GM19463 (cell line): ENCODE results near the gene KLHL36.
A peak's percentile ranks its signal among the peaks of the same experiment; 100 is the strongest.
"Not testable (repeated sequence)": the region's sequence is repeated elsewhere in the genome, so short reads cannot be mapped to it uniquely, and the experiment has no call there.

Experiments used
- ATAC-seq: cut with Tn5 transposase; IDR thresholded peaks from one replicate; pipeline ENCODE4 v1.9.1; 2021; ENCODE audit warnings: mild to moderate bottlenecking, moderate library complexity; ENCODE audit not compliant: unreplicated experiment

KLHL36 gene

DNA sequence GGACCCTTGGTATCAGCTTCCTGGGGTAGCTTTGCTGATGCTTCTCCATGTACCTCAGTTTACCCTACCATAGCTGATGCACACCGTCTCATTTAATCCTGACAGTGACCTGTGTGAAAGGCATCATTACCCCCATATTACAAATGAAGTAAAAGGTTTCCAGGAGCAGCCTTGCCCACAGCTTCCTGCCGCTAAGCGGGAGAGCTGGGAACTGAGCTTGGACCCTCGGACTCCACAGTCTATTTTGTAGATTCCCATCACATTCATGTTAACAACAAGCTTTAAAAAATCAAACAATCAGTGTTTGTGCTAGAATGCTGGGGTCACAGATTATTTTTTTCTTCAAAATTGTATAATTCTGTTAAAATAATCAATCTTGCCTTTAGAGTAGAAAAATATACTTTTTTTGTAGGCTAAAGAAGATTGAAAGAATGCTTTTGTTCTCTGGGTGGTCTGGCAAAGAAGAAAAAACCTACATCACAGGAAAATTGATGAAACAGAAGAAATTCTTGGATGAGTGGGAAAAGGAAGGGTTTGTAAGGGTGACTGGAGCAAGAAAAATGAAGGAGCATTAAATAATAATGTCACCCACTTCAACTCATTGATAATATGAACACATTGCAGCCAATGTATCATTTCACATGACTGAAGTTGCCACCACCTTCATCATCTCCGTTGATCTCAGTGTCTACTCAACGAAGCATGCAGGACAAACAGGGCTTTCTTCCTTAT lies 41.9 kb downstream of the KLHL36 start:
- ATAC-seq = no peak

GRCh38 chr16:84692451-84693214 lies 44.3 kb downstream of the KLHL36 start:
- no peak for ATAC-seq

GRCh38 chr16:84693869-84694268 lies 45.6 kb downstream of the KLHL36 start:
- ATAC-seq = not testable (repeated sequence)

GRCh38 chr16:84694980-84695379 lies 46.7 kb downstream of the KLHL36 start:
- no peak for ATAC-seq

- ATAC-seq = no peak
Observed at GRCh38 chr16:84699147-84699711, 50.9 kb downstream of the KLHL36 start.

DNA sequence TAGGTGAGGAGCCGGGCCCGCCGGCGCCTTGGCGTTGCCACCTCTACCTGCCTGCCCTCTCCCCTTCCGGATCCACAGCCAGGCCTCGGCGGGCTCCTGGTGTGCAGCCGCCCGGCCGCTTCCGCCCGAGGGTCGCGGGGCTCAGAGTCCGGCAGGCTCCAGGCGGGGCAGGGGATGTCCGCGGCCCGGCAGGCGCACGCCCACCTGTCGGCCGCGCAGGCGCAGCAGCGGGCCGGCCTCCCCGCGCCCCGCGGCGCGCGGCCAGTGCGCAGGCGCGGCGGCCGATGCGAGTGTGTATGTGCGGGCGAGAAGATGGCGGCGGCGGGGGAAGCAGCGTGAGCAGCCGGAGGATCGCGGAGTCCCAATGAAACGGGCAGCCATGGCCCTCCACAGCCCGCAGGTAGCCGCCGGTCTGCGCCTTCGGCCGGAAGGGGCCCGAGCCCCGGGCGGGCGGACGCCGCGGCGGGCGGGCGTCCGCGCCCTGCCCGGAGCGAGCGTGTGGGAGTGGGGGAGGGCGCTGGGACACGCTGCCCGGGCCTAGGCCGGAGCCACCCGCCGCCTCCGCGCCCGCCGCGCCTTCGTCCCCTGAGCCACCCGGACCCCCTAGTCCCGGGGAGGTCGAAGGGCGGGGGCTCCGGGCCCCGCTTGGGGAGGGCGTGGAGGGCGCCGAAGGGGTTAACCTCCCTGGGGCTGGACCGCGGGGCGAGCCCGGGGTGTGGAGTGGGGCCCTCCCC lies 51.6 kb downstream of the KLHL36 start, which contains the start of gene USP10:
TSS of gene USP10 (plus strand) at position 289 of the 734 bp plus-strand sequence. CDS start at position 380, 91 bp downstream.
- peak; percentile 82 for ATAC-seq

- peak; percentile 13 for ATAC-seq
Observed at GRCh38 chr16:84700446-84701300, 52.4 kb downstream of the KLHL36 start.

GRCh38 chr16:84703681-84704080 lies 55.4 kb downstream of the KLHL36 start:
- no peak for ATAC-seq

- no peak for ATAC-seq
Observed at GRCh38 chr16:84704253-84704652, 55.9 kb downstream of the KLHL36 start.

DNA sequence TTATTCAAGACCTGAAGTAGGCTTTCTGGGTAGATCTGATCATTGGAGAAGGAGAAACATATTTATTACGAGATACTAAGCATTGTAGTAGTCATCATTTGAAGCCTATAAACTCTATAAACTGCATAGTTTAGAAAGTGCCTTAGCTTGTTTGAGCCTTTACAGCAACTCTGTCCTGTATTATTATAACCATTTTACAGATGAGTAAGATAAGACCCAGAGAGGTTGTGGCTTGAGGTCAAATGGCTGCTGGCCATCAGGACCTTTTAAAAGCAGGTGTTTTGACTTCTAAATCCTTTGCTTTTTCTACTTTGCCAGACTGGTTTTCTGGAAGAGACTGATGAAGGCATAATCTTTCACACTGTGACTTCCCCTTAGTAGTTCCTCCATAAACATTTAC lies 58.5 kb downstream of the KLHL36 start:
- ATAC-seq = no peak

- no peak for ATAC-seq
Observed at GRCh38 chr16:84709609-84710008, 61.3 kb downstream of the KLHL36 start.

- no peak for ATAC-seq
Observed at GRCh38 chr16:84710686-84711085, 62.4 kb downstream of the KLHL36 start.
